NK-92 (cell line): Measurements from ENCODE around the gene PLXNA2.

ENCODE experiments used
- DNase-seq: peaks from one replicate; lab custom pipeline; 2025; ENCODE audit not compliant: unreplicated experiment; lab: John Stamatoyannopoulos, UW

The PLXNA2 gene

DNA sequence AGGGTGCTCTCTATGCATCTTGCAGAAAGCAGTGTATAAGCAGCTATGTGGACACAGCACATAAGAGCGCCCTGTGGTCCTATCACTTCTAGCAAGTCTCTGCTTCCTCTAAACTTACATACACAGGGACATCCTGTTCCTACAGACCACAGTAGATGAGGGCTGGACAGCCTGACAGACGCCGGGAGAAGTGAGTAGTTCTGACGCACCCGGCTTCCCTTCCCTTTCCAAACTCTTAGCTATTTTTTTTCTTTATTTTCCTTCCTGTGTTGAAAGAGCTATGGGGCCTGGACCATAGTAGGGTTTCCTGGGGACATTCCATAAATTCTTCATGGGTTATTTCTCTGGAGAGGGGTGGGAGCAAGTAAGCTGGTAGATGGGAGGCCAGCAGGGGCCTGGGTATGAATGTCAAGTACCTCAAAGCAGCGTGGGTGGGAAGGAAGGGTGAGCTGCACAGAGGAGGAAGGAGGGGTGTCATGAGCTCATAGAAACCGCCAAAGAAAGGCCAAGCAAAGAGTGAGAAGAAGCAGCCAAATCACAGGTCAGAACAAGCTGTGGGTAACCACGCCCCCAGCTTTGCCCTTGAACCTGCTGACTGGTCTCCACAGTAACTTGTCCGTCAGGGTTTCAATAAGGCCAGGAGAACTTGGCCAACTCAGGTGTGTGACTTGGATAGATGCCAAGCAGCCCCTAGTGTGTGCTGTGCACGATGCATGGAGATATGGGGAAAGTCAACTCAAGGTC is 36.6 kb downstream of the PLXNA2 start:
- no peak for DNase-seq

DNA sequence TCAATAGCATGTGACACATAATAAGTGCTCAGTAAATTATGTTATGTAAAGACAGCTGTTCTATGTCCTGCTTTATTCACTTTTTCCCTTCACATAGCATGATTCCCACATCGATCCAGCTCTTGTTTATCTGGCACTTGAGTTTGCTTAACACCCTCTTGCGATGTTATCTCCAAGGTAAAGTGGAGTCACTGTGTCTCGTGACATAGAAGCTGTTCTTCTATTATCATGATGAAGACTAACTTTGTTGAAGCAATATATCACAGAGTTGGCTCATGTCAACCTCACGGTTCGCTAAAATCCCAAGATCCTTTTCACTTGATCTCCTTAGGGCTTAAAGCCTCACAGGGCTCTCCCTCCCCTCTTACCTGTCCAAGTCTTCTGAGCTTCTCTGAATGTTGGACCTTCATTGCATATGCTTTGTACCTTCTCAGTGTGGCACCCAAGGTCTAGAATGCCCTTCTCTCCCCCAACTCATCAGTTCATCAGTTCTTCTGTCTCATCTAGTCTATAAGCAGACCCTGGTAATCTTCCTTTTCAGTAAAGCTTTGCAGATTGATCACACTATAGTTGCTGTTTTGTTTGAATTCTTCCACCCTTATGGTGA is 38.0 kb downstream of the PLXNA2 start:
- no peak for DNase-seq

DNA sequence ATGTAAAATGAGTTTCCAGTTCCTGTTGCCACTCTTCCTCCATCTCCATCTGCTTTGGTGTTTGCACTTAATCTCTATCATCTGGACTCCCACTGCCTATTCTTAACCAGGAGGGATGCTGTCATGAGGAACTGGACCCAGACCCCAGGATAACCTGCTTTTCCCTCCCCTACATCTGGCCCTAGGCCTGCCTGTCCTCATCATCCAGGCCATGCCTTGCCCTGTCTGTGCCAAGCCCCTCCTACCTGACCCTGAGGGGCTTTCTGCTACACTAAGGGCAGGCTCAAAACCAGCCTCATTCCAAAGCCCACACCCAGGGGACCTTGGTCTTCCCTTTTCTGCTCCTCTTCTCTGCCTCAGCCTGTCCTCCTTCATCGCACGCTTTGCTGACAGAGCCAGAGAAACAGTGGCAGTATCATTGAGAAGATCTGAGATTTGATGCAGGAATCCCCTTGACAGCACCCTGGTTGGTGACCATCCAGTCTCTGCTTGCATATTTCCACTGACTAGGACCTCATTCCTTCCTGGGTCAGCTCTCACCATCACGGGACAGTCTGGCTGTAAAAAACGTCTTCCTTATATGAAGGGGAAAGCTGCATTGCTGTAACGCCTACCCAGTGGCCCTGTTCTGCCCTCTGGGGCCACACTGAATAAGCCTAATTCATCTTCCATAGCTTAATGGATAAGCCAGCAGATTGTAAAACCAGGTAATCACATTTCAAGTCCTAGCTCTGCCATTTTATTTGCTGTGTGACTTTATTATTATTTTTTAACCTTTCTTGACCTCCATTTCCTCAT is 38.8 kb downstream of the PLXNA2 start:
- DNase-seq, result no peak

DNA sequence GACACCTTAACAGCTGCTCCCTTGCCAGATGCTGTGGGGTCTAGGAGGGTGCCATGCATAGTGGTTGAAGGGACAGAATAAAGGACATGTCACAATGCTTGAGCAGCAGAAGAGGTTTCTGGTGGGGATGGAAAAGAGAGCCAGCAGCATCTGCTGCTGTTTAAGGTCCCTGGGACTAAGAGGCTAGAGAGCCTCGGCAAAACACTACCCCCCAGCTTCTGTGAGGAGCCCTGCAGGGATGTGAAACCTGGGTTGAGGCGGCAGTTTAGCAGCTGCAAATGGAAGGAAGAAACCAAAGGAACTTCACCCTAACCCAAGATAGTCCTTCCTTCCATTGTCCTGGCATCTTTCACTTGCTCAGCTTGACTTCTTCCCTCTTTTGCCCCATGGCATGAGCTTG is 39.4 kb downstream of the PLXNA2 start:
- no peak for DNase-seq

- DNase-seq, result no peak
These were observed 40.2 kb downstream of the PLXNA2 start for GRCh38 chr1:208203848-208204609.

DNA sequence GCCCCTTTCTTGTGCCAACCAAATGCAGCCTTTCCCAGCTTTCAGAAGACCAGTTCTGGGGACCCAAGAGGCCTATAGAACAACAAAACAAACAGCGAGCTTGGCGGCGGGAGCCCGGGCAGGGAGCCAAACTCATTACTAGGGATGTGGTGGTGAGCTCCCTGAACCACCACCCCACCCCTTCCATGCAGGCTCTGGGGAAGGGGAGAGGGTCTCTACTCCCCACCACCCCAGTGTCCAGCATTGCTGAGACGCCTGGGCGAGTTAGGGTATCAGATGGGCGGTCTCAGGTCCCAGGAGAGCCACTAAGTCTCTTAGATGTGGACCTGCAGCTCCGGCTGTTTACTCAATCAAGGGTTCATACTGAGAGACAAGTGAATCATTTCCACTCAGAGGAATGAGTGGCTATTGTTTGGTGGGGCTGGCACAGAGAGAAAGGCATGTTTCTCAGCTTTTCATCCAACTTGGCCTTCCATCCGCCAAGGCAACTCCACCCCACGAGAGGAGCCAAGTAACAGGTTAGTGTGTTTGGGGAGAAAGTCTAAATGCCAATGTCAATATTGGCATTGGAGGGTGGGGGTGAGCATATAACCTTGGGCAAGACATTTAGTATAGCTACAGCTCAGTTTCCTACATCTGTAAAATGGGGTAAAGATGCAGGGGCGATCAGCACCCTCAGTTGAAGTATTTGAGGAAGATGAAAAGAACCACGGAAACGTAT is 40.9 kb downstream of the PLXNA2 start:
- DNase-seq, result no peak

DNA sequence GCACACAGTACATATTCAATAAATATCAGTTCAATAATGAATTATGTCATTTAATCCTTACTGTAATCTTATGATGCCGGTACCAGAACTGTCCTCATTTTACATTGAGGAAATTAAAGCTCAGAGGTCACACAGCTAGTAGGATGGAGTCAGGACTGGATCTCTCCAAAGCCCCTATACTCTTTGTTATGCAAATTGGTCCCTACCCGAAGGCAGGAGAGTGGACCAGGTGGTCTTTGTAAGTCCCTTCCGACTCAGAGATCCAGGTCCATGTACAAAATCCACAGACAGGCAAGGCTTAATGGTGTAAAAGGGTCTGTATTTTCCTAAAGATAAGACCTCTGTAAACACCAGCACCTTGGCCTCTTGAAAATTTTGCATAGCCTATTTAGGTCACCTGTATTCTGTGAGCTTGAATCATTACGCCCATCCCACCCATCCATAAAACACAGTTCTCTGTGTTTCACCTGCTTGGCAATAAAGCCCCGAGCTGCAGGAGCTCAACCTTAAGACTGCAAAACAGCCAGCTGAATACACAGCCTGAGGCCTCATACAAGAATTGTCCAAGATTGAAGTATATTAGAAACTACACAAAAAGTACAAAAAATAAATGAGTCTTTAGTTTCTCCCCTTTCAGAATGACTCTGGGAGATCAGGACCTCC is 41.7 kb downstream of the PLXNA2 start:
- DNase-seq, result no peak

DNA sequence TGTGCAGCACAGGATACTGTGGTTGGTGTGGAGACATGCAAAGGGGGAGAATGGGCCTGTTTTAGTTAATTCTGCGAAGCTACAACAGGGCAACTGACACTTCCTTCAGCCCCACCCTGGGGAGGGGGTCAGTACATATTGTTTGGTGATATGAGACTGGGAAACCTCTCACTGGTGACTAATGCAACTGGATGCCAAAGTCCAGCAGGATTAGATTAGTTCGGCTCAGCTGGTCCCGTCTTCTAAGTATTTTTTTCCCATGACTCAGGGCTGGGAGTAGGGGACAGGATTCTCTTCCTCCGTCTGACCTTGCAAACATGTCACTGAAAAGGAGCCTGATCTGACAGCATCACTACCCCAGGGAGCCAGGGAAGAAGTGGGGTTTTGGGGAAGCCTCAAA is 43.0 kb downstream of the PLXNA2 start:
- DNase-seq, result no peak

- DNase-seq, result no peak
These were observed 44.1 kb downstream of the PLXNA2 start for GRCh38 chr1:208200116-208200515.

GRCh38 chr1:208198236-208198635 is 45.9 kb downstream of the PLXNA2 start:
- no peak for DNase-seq

DNA sequence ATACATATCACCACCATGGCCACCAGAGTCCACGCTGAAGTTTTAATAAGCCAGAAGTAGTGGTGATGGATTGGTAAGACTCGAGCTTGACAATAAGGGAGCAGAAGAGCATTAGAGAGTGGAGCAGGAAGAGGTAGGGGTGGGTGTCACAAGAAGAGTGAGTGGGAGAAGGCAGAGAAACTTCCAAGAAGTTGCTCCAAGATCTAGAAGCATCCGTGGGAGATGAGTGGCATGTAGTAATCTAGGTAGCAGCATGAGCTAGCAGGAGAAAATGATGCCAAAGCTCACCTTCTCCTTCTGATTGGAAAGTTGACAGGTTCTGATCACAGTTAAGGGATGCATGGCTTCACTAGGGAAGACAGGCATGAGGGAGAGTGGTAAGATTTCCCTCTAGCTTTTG is 49.2 kb downstream of the PLXNA2 start:
- DNase-seq, result no peak

DNA sequence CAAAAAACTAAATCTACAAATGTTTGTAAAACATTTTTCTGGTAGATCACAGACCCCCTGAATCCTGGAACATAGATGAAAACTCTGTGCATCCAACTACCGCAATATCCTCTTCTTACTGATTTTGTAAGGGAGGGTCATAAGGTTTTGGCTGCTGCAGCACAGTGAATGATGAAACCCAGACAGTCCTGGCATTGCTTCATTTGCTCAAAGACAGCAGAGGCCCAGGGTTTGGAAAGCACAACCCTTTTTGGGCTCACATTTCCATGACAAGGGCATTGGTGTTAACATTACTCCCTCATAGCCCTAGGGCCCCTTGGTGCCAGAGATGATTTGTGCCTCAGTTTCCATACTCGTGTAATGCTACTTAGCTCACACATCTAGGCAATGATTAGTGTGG is 51.2 kb downstream of the PLXNA2 start:
- DNase-seq, result no peak

GRCh38 chr1:208190784-208191183 is 53.4 kb downstream of the PLXNA2 start:
- no peak for DNase-seq

DNA sequence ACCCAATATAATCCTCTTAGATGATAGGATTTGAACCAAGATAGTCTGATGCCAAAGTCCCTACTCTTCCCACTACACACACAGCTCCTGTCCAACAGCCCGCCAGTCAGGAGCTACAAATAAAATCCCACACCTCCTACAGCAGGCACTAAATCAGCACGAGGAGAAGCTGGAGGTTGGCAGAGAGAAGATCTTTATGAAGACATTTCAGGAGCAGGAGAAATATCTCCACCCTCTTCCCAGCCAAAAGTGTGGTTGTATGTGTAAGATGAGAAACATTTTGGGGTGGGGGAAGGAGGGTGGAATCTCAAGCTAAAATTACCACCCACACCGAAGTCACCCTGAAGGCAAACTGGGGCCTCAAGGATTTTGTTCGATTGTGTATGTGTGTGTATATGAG is 54.5 kb downstream of the PLXNA2 start:
- no peak for DNase-seq

GRCh38 chr1:208189183-208189582 is 55.0 kb downstream of the PLXNA2 start:
- DNase-seq, result no peak

GRCh38 chr1:208188607-208189006 is 55.6 kb downstream of the PLXNA2 start:
- no peak for DNase-seq

DNA sequence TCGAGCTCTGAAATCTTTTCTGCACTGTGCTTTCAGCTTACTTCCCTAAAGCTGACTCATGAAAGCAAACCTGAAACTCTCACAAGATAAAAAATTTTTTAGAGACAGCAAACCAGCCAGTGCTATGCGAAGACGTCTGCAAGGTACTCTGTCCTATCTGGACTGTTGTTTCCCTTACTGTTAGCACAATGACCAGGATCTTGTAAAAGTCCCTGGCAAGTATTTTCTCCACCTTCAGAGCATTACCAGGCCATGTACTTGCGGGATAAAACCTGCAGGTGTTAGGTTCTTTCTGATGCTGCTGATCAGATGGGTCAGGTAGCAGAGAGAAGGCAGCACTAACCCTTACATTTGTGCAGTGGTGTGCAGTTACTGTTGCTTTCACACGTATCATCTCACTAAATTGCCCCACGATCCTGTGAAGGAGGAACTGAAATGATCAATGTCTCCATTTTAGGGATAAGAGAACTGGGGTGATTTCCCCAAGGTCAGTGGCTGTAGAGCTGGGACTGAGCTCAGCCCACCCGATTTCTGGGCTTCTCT is 56.6 kb downstream of the PLXNA2 start:
- no peak for DNase-seq

GRCh38 chr1:208185801-208186231 is 58.4 kb downstream of the PLXNA2 start:
- no peak for DNase-seq

DNA sequence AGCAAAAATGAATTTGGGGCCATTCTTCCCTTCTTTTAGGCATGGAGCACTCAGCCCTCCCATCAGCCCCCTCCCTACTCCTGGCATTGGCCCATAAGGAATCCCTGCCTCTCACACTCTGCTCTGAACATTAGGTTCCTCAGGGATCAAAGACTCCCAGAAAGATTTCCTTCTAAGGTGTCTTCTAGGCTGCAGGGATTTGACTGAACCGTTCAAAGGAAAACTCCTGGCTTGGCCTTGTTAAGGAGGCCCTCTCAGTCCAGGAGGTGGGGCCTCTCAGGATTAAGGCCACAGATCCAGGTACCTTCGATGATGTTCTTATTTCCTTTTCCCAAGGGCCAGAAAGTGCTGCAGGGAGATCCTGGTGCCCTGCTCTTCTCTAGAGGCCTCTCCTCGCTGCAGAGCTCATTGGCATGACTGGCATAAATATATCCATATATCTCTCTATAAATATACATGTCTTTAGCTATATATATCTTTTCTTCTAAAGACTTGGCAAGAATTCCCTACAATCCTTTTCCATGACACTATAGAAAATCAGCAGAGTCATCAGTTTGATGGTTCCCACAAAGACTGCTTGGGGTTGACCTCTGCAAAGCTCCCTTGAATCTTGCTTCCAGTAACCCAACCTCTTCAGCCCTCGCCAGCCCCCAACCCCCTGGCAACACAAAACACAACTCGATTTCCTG is 59.1 kb downstream of the PLXNA2 start:
- DNase-seq, result no peak
